HG03354 (cell line): ENCODE results near the gene LCTL.
"Not testable (repeated sequence)": the region's sequence is repeated elsewhere in the genome, so short reads cannot be mapped to it uniquely, and the experiment has no call there.

Source experiments
- ATAC-seq: cut with Tn5 transposase; IDR thresholded peaks from one replicate; pipeline ENCODE4 v1.9.1; 2021; ENCODE audit warnings: mild to moderate bottlenecking; ENCODE audit not compliant: unreplicated experiment, poor library complexity, severe bottlenecking

LCTL gene

DNA sequence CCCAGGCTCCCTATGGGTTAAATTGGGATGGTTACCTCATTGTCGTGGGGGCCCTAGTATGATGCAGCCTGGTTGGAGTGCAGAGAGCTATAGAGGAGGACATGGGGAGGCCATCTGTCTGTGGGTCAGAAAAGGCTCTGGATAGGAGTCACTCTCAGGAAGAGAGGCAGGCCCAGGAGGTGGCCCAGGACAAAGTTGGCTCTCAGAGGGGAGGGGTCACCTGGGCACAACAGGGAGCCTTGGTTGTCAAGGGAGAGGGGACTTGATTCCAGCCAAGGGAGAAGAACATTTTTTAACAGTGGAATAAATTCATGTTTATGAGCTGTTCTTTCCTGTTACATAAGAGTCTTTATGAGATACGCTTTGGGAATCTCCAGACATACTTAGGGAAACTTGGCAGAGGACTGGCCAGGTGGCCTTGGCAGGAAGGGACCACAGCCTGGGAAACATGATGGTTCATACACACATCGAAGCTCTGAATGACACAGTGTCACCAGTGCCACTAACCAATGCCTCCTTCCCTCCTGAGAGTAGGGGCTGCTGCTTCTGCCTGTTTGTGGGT lies 27.5 kb upstream of the LCTL start:
- ATAC-seq: no peak

DNA sequence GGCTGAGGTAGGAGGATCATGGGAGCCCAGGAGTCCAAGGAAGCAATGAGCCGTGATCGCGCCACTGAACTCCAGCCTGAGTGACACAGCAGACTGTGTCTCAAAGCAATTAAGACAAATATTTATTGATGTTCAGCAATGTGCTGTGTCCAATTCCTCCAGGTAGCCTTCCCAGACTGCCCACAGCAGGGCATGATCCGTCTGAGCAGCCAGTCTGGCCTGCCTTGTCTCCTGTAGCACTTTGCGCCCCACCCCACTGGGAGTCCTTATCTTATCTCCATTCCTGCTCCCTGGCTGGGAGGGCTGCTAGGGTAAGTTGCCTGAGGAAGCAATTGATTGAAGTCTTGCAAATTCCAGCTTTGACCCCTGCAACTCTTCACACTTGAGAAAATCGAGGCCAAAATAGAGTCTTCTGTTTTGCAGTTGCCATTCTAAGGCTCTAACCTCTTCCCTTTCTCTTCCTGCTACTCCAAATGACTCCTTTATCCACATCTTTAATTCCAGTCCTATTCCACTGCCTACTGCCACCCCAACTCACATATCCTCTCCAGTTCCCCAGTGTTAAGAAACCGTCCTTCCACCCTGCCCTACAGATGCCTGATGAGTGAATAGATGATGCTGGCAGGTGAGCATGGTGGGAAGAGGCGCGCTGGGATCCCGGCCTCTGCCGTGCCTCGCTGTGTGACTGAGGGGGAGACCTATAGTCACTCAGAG lies 26.9 kb upstream of the LCTL start:
- ATAC-seq: no peak

DNA sequence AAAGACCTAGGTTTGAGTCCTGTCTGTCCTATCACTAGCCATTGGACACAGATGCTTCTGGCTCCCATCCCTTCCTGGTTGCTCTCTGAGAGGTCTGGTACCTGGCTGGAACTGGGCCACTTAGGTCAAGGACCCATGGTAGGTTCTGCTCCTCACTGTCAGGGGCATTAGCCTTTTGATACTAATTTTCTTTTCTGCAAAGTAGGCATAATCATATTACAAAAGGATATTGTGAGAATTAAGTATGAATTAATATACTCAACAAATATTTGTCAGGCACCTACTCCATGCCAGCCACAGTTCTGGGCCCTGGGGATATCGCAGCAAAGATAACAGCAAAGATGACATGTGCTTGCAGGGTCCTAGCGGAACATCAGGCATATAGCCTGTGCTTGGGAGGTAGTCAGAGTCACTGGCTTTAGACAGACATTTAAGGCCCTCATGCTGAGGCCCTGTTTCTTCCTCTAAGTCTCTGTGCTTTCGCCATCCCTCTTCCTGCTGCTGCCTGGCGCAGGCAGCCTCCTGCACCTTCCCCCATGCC lies 25.6 kb upstream of the LCTL start:
- no peak for ATAC-seq

DNA sequence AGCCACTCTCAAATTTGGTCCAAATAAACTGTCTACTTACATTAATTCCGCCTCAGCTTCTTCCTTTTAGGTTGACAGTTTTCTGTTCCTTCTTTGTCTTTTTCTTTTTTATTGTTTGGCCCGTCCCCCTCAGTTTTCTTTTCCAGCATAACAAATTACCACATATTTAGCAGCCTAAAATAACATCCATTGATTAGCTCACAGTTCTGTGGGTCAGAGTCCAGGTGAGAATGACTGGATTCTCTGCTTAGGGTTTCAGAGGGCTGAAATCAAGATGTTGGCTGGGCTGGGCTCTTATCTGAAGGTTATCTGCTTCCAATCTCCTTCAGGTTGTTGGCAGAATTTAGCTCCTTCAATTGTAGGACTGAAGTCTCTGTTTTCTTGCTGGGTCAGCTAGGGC lies 24.6 kb upstream of the LCTL start:
- no peak for ATAC-seq

DNA sequence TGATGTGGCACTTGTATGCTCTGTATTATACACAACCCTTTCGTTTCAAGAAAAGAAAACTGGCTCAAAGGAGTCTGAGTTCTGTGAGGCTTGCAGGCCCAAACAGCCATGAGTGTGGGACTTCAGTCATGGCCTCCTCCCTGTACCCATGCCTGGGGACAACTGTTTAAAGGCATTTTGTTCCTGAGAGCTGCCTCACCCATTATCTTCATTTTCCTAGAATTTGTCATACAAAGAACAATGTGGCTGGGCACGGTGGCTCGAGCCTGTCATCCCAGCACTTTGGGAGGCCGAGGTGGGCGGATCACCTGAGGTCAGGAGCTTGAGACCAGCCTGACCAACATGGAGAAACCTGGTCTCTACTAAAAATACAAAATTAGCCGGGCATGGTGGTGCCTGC lies 23.6 kb upstream of the LCTL start:
- ATAC-seq: not testable (repeated sequence)

DNA sequence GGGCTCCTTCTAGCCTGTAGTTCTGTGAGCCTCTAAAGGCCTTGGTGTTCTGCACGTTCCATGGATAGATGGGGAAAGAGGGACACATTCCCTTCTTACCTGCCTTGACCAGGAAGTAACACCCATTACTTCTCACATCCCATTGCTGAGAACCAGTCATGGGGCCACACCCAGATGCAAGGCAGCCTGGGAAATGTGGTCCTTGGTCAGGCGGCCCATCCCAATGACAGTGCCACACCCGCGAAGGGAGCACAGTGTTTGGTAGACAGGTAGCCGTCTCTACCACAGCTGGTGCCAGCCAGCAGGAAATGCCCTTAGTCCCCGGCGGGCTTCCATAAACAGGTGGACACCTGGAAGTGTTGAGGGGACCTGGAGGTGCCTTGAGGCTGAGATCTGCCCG lies 23.2 kb upstream of the LCTL start:
- ATAC-seq: no peak

DNA sequence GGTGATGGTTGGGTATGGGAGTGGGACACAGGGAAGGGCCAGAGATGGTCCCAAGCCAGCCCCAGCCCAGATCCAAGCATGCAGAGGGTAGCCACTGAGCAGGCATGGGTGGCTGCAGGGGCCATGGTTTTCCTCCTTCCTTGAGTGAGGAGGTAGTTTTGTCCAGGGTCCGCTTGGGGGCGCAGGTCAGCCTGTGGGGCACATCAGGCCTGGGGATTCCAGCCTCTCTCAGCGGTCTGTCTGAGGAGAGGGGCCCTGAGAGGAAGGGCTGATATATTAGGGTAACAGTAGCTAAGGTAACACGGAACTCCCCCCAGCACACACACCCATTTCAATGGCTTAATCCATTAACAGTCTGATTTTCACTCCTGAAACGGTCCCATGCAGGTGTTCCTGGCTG lies 22.7 kb upstream of the LCTL start:
- ATAC-seq: no peak

DNA sequence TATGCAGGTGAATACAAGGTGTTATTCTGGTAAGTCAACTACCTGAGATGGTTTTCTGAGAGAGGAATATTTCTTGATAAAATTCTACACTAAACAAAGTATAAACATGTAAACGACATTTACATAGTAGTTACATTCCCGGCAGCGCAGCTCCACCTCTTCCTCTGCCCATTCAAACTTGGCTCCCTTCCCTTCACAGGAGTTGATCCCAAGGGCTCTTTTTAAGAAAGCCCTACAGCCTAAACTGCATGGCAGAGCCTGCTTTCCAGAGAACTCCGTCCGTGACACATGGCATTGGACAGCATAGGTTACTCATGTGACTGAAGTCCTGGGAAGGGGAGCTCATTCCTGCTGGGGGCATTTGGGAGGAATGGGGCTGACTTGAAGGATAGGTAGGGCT lies 22.0 kb upstream of the LCTL start:
- no peak for ATAC-seq

DNA sequence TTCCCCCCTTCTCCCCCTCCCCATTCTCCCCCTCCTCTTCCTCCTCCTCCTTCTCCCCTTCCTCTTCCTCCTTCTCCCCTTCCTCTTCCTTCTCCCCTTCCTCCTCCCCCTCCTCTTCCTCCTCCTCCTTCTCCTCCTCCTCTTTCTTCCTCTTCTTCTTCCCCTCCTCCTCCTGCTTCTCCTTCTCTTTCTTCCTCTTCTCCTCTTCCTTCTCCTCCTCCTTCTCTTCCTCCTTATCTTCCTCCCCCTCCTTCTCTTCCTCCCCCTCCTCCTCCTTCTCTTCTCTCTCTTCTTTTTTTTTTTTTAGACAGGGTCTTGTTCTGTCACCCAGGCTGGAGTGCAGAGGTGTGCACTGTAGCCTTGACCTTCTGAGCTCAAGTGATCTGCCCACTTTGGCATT lies 21.2 kb upstream of the LCTL start:
- no peak for ATAC-seq

DNA sequence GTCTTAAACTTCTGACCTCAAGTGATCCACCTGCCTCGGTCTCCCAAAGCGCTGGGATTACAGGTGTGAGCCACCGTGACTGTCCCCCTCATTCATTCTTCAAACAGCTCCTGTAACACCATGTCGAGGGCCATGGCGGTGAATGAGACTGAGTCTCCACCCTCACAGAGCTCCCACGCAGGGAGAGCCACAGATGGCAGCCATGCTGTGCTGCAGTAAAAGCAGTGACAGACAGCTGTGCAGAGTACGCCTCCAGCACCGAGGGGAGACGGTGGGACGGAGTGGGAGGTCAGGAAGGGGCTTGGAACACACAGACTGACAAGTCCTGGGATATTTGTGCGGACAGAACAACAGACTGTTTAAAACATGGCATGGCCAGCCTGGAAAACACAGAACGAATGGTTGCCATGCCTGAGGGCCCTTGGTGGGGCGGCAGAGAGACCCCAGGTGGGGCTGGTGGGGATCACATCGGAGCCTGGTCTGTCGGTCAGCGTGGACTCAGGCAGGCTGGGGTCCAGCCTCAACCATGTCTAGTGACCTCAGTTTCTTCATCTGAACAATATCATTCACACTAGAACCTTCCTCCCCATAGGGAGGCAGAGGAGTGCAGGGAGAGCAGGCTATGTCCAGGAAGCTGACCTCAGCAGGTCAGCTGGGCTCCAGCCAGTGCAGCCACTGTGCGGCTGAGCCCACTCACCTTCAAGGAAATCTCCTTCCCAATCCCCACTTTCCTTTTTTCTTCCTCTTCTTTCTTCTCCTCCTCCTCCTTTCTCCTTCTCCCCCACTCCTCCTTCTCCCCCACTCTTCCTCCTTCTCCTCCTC lies 20.6 kb upstream of the LCTL start:
- no peak for ATAC-seq

DNA sequence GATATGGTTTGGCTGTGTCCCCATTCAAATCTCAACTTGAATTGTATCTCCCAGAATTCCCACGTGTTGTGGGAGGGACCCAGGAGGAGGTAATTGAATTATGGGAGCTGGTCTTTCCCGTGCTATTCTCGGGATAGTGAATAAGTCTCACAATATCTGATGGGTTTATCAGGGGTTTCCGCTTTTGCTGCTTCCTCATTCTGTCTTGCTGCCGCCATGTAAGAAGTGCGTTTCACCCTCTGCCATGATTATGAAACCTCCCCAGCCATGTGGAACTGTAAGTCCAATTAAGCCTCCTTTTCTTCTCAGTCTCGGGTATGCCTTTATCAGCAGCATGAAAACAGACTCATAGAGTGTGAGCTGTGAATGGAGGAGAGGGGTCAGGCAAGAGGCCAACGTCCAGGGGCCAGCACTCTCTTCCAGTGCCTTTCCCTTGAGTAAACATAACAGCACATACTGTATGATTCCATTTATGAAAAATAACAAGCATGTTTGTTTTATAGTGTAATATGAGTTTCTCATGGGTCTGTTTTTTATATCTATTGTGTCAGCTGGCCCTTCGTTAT lies 16.3 kb upstream of the LCTL start:
- no peak for ATAC-seq

DNA sequence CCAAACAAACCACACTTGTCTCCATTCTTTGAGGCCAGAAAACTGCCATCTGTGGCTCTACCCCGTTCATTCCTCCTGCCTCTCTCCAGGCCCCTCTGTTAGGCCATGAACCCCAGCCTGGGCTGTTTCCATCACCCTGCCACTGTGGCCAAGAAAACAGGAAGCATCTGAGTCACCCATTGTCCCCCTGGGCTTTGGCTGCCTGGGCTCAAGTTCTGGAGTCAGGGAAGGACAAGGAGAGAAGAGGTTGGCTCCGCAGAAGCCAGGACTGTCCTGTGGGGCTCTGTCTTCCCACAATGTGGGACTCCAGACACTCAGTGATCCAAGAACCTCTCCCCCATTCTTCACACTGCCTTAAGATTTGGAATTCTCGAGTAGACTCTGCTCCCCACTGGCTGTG lies 14.8 kb upstream of the LCTL start:
- ATAC-seq: no peak

DNA sequence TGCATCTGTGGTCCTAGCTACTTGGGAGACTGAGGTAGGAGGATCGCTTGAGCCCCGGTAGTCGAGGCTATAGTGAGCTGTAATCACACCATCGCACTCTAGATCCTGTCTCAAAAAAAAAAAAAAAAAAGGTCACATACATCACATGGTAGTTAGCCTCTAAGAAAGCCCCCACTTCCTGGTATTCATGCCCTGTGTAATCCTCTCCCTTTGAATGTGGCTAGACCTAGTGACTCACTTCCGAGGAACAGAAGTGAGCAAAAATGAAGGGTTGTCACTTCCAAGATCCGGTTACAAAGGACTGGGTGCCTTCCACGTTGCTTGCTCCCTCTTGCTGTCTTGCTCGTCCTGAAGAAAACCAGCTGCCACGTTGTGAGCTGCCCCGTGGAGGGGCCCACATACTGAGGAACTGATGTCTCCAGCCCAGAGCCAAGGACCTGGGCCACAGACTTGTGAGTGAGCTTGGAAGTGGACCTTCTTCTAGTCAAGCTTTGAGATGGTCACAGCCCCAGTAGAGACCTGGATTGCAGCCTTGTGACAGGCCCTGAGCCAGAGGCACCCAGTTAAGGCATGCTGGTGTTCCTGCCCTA lies 12.6 kb upstream of the LCTL start:
- ATAC-seq: no peak

DNA sequence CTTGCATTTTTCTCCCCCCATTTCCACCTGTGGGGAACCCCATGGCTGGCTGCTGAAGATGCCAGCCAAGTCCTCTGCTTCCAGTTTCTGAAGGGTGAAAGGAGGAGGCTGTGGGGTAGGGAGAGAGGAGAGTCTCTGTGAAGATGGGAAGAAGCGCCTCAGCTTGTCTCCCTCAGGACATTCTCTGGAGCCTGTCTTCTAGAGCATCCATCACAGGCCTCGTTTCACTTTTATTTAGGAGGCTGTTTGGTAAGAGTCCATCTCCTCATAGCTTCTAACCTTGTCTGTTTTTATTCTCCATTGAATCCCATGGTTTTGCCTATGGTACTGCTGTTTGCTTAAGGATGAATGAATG lies 8.8 kb upstream of the LCTL start:
- ATAC-seq: no peak

DNA sequence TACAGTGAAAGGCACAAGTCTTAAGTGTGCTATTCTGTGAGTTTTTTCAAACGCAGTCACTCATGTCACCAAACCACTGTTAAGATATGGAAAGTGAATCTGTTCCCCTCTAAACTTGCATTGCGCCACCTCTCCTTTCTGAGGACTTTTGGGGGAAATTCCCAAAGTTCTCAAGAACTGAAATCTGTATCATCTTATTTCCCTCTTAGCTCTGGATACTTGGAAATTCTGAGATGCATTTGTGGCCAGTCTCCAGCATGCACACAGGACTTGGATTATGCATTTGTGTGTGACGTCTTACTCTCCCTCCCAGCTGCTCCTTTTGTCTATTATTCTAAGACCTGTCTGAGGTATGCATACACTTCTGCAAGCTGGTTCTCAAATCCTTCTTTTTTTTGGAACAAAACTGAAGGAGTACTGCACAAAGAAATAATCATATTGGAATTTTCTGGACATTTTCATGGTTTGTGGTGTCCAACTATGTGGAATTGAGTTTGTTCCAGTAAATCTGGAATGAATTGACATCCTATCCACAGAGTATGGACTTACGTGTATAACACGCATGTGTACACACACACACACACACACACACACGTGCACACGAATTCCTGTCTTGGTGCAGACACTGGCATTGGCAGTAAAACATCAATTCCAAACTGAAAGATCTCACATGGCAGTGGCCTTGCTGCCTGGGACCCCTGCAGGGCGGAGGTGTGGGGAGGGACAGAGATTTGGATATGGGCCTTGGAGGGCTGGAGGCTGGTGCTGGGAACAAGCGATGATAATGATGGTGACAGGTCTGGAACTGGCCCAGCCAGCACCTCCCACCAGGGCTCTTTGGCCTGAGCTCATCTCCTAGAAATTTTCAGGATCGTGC lies 8.2 kb upstream of the LCTL start:
- ATAC-seq: no peak

DNA sequence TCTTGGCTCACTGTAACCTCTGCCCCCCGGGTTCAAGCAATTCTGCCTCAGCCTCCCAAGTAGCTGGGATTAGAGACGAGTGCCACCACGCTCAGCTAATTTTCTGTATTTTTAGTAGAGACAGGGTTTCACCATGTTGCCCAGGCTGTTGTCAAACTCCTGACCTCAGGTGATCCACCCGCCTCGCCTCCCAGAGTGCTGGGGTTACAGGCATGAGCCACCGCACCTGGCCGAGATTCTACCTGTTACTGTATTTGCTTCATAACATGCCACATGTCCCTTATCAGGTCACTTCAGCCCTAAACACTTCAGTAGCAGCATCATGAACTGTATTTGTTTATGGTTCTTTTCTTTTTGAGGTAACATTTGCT lies 7.5 kb upstream of the LCTL start:
- no peak for ATAC-seq

DNA sequence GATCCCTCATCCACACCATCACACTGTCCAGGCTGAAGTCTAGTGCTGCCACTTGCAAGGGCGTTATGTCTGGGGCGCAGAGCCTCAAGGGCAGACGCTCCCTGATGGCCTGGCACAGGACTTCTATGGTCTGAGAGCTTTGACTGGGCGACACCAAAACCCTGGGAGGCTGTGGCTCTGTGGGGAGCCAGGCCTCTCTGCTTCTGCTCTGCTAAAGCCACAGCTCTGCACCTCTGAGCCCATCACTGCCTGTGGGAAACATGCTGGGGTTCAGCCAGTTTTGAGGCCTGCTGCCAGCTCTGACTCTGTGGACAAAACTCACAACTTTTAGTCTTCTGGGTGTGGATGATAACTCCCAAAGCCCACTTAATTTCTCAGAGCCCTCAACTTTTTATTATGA lies 6.3 kb upstream of the LCTL start:
- no peak for ATAC-seq

DNA sequence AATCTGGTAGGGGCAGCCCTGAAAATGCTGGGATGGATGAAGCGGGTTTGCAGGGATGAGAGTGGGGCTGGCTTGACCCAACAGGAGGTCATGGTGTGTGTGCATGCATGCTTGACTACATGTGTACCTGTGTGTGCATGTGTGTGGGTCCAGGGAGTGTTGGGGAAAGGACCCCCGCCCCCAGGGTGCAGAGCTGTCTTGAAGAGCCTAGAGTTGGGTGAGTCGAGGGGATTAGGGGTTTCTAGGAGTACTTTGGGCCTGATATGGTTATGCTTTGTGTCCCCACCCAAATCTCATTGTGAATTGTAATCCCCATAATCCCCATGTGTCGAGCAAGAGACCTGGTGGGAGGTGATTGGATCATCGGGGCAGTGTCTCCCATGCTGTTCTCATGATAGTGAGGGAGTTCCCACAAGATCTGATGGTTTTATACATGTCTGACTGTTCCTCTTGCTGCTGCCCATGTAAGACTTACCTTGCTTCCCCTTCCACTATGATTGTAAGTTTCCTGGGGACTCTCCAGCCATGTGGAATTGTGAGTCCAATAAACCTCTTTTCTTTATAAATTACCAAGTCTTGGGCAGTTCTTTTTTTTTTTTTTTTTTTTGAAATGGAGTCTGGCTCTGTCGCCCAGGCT lies 5.2 kb upstream of the LCTL start:
- no peak for ATAC-seq

DNA sequence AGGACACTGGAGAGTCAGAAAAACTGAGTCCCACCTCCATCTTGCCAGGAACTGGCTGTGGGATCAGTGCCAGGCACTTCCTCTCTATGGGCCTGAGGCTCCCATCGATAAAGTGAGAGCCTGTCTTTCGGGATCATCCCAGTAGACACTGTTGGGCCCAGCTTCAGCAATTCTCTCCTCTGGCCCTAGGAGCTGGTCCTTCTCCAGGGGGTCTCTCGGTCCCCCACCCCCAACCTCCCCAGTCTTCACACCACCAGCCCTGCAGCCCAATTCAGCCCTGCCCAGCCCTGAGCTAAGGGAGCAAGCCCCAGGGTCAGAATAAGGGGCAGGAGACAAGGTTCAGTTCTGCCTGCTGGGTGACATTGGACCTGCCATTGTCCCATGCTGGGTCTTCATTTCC lies 4.5 kb upstream of the LCTL start:
- no peak for ATAC-seq
